ENCODE results near the gene NEDD4L. TPM values are rescaled to one million over a fixed set of nuclear protein-coding genes. Genes with fewer than 3 reads are reported as not detected.

The NEDD4L gene
- total and polyA plus RNA-seq, 10 of the 15 experiments (the other 5 are each of a cell fraction or from before 2014, with no cell fraction given) = 7.4 to 24.0 (median 17.7) TPM

GRCh38 chr18:58181988-58182387 is 138.0 kb downstream of the NEDD4L start:
- ChIA-PET POLR2A (no interaction called here), RAD21 (ENCODE audit: unreplicated experiment) (interaction anchor here (0.6 to 3.7 kb wide), 14 partner anchors 8 to 300 kb away, joined by 3 to 13 read pairs (median 4); partner anchors contain the start of gene NEDD4L), CTCF (interaction anchor here (0.6 to 5.2 kb wide), 44 partner anchors 10 to 582 kb away, joined by 3 to 70 read pairs (median 4); partner anchors contain the start of gene NEDD4L), SMC1A (ENCODE audit: uncharacterized antibody, unreplicated experiment) (interaction anchor here (1.0 to 3.4 kb wide), 24 partner anchors 9 to 582 kb away, joined by 3 to 32 read pairs (median 6); partner anchors contain the start of gene NEDD4L)
- H3K36me3 ChIP-seq (ENCODE audit: control insufficient read depth in 2 of 2, insufficient read depth in 2 of 2, low read length in 1 of 2) = no peaks in the 10 kb centered on the region
- TF ChIP-seq RB1 (IDR thresholded peaks at IDR 0.05; ENCODE audit: borderline replicate concordance) (no peak), CHD2 (IDR thresholded peaks at IDR 0.05; ENCODE audit: borderline replicate concordance, low read depth, low read length) (no peak), ZNF622 (IDR thresholded peaks at IDR 0.05) (no peak), SIN3A (IDR thresholded peaks at IDR 0.05; ENCODE audit: low read depth, low read length) (no peak), GABPA (IDR thresholded peaks at IDR 0.05; ENCODE audit: low read depth) (no peak), MEF2B (IDR thresholded peaks at IDR 0.05; ENCODE audit: partially characterized antibody, poor library complexity, severe bottlenecking) (no peak), RFX5 (IDR thresholded peaks at IDR 0.05; ENCODE audit: low read depth, low read length) (no peak), TCF7 (IDR thresholded peaks at IDR 0.05; ENCODE audit: borderline replicate concordance) (no peak), YY1 (IDR thresholded peaks at IDR 0.05; ENCODE audit: low read depth, low read length) (no peak), TCF12 (IDR thresholded peaks at IDR 0.05; ENCODE audit: low read depth, low read length) (no peak), BRCA1 (IDR thresholded peaks at IDR 0.05; ENCODE audit: low read depth, low read length) (no peak), BCLAF1 (IDR thresholded peaks at IDR 0.05) (no peak), EED (IDR thresholded peaks at IDR 0.05; ENCODE audit: low read depth) (no peak), STAT1 (conservative IDR thresholded peaks at IDR 0.05) (no peak), ZSCAN29 (IDR thresholded peaks at IDR 0.05) (no peak)
- TF ChIP-seq, protein P1, sequence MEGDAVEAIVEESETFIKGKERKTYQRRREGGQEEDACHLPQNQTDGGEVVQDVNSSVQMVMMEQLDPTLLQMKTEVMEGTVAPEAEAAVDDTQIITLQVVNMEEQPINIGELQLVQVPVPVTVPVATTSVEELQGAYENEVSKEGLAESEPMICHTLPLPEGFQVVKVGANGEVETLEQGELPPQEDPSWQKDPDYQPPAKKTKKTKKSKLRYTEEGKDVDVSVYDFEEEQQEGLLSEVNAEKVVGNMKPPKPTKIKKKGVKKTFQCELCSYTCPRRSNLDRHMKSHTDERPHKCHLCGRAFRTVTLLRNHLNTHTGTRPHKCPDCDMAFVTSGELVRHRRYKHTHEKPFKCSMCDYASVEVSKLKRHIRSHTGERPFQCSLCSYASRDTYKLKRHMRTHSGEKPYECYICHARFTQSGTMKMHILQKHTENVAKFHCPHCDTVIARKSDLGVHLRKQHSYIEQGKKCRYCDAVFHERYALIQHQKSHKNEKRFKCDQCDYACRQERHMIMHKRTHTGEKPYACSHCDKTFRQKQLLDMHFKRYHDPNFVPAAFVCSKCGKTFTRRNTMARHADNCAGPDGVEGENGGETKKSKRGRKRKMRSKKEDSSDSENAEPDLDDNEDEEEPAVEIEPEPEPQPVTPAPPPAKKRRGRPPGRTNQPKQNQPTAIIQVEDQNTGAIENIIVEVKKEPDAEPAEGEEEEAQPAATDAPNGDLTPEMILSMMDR (IDR thresholded peaks at IDR 0.05 in 2 of 3, conservative IDR thresholded peaks at IDR 0.05 in 1 of 3; ENCODE audit: control insufficient read depth in 2 of 3, extremely low read depth in 1 of 3, insufficient read depth in 1 of 3, low read depth in 3 of 3, low read length in 3 of 3) = no peak
- TF ChIP-seq, protein P2, sequence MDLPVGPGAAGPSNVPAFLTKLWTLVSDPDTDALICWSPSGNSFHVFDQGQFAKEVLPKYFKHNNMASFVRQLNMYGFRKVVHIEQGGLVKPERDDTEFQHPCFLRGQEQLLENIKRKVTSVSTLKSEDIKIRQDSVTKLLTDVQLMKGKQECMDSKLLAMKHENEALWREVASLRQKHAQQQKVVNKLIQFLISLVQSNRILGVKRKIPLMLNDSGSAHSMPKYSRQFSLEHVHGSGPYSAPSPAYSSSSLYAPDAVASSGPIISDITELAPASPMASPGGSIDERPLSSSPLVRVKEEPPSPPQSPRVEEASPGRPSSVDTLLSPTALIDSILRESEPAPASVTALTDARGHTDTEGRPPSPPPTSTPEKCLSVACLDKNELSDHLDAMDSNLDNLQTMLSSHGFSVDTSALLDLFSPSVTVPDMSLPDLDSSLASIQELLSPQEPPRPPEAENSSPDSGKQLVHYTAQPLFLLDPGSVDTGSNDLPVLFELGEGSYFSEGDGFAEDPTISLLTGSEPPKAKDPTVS (IDR thresholded peaks at IDR 0.05; ENCODE audit: low read depth, low read length) = no peak
- FAIRE-seq (no peak), ATAC-seq (no peak), DNase-seq (ENCODE audit: low read depth, low spot score) (no peak)
- intact Hi-C loops (cut with micrococcal nuclease; ENCODE audit: unreplicated experiment) = loop anchor here (2.0 to 10.0 kb wide), 4 partner anchors 140 to 583 kb away; no protein-coding TSS in a partner anchor
- no peaks in the 10 kb centered on the region for H3K27me3 ChIP-seq (replicated peaks in 1 of 2; ENCODE audit: control insufficient read depth in 2 of 2, insufficient read depth in 2 of 2, low read length in 1 of 2)
- H3K9ac ChIP-seq (ENCODE audit: control insufficient read depth, insufficient read depth, low read length) = no peak overlapping the region
- no peak overlapping the region for H2AFZ ChIP-seq (ENCODE audit: control insufficient read depth, low read depth, low read length)
- in situ Hi-C loops (cut with MboI) = no loop called here
- H3K79me2 ChIP-seq (ENCODE audit: control insufficient read depth, insufficient read depth, low read length) = no peaks in the 10 kb centered on the region
- H3K4me3 ChIP-seq = no peak overlapping the region
- no TSS peak for BruUV-seq (replicated peaks)
- H3K9me3 ChIP-seq (replicated peaks; ENCODE audit: control insufficient read depth, insufficient read depth, low read length) = no peaks in the 10 kb centered on the region
- 47% methylated on average over 2 of the region's 2 CpGs for WGBS (ENCODE audit: insufficient coverage, insufficient replicate concordance, low lambda C conversion rate, missing lambda C conversion rate)
- H3K4me2 ChIP-seq (ENCODE audit: control insufficient read depth, insufficient read depth) = no peak overlapping the region
- no peaks in the 10 kb centered on the region for H4K20me1 ChIP-seq (ENCODE audit: control insufficient read depth, insufficient read depth)
- no peak overlapping the region for H3K27ac ChIP-seq (ENCODE audit: control insufficient read depth, insufficient read depth)
- no peaks in the 10 kb centered on the region for H3K4me1 ChIP-seq (ENCODE audit: control insufficient read depth, insufficient read depth, low read length)
